GM18517 (cell line): ENCODE results near the gene LAMB2.

Experiments used
- ATAC-seq: cut with Tn5 transposase; IDR thresholded peaks from one replicate; pipeline ENCODE4 v1.9.1; 2021; ENCODE audit warnings: mild to moderate bottlenecking, moderate library complexity; ENCODE audit not compliant: unreplicated experiment

Gene LAMB2

GRCh38 chr3:49079270-49079669 is 53.6 kb downstream of the LAMB2 start:
- ATAC-seq: no peak

- no peak for ATAC-seq
Observed at GRCh38 chr3:49076646-49077045, 56.2 kb downstream of the LAMB2 start.

- no peak for ATAC-seq
Observed at GRCh38 chr3:49076116-49076515, 56.7 kb downstream of the LAMB2 start.
